HCT116 (cell line): ENCODE measurements around the gene DSPP. TPM values are rescaled to one million over a fixed set of nuclear protein-coding genes. Genes with fewer than 3 reads are reported as not detected.

Source experiments
- ATAC-seq: fragments of 200-7000 bp; cut with Tn5 transposase; 2 replicates; pipeline ENCODE4 v1.9.1; 2020; ENCODE audit warnings: mild to moderate bottlenecking, moderate library complexity
- BruUV-seq: library from RNA; stranded (reverse); fragments of 400-500 nt; replicated peaks from 2 replicates; lab custom pipeline; 2021; lab: Mats Ljungman, UMichigan
- CTCF ChIA-PET: fragments of 300-600 bp; sonication (Branson Sonifier 250); formaldehyde crosslinking; loops from one replicate; lab custom pipeline; 2021; ENCODE audit warnings: antibody characterized with exemption; lab: Charles Lee
- POLR2A ChIA-PET: fragments of 300-600, 350-600 bp; sonication (Branson Sonifier 250); formaldehyde crosslinking; loops from one replicate; lab custom pipeline; 2021; ENCODE audit warnings: antibody characterized with exemption; lab: Charles Lee
- RAD21 ChIA-PET, 2 experiments: fragments of 300-600 bp; sonication (Branson Sonifier 250); formaldehyde crosslinking; loops; one replicate each; lab custom pipeline; 2023; ENCODE audit warnings: low total read pairs in 2 of 2; ENCODE audit not compliant: uncharacterized antibody in 2 of 2, unreplicated experiment in 2 of 2, low non-redundant PET in 1 of 2; lab: Charles Lee
- DNase-seq: peaks from one replicate; pipeline ENCODE4 v3.0.0-alpha.2; 2010; ENCODE audit warnings: low read depth, low spot score
- H2AFZ ChIP-seq: fragments of 200-600 bp; shearing (Covaris generic), sonication (generic); 2 replicates; pipeline ENCODE4 v1.6.1; 2017; ENCODE audit warnings: low read depth, mixed run types, mixed read lengths, antibody characterized with exemption, low read length; ENCODE audit not compliant: poor library complexity, severe bottlenecking
- H3K27ac ChIP-seq: 2 replicates; pipeline ENCODE4 v1.5.1; 2012; ENCODE audit warnings: low read depth, low read length
- H3K27me3 ChIP-seq: fragments of 200-600 bp; sonication (generic); 2 replicates; pipeline ENCODE4 v1.6.1; 2016; ENCODE audit warnings: mixed run types, low read length, mixed read lengths; ENCODE audit not compliant: insufficient read depth
- H3K36me3 ChIP-seq, 2 experiments: fragments of 200-500 bp in 1 of 2; fragments of 200-600 bp in 1 of 2; sonication (Bioruptor generic) in 1 of 2; sonication (generic) in 1 of 2; 2 replicates each; pipeline versions ENCODE4 v1.5.1 to v1.6.1; 2014 to 2016; ENCODE audit warnings: low read length in 2 of 2, inconsistent platforms in 1 of 2, mixed read lengths in 1 of 2, mixed run types in 1 of 2; ENCODE audit not compliant: insufficient read depth in 2 of 2, control insufficient read depth in 1 of 2
- H3K4me1 ChIP-seq, 2 experiments: fragments of 200-600 bp in 1 of 2; sonication (generic) in 1 of 2; 2 replicates each; pipeline versions ENCODE4 v1.5.1 to v1.6.1; 2012 to 2017; ENCODE audit warnings: low read length in 2 of 2, inconsistent platforms in 1 of 2, mild to moderate bottlenecking in 1 of 2, mixed read lengths in 1 of 2, mixed run types in 1 of 2, moderate library complexity in 1 of 2; ENCODE audit not compliant: insufficient read depth in 2 of 2, control insufficient read depth in 1 of 2
- H3K4me2 ChIP-seq: fragments of 200-600 bp; sonication (generic); 2 replicates; pipeline ENCODE4 v1.6.1; 2017; ENCODE audit warnings: mixed run types, low read length, mixed read lengths
- H3K4me3 ChIP-seq, 2 experiments: fragments of 200-600 bp in 1 of 2; sonication (generic) in 1 of 2; replicated peaks in 1 of 2; 2 replicates each; pipeline ENCODE4 v1.5.1; 2011 to 2016; ENCODE audit warnings: low read length in 2 of 2, control low read depth in 1 of 2, low read depth in 1 of 2, mild to moderate bottlenecking in 1 of 2, mixed read lengths in 1 of 2, mixed run types in 1 of 2
- H3K79me2 ChIP-seq: fragments of 200-600 bp; sonication (generic); 2 replicates; pipeline ENCODE4 v1.6.1; 2017; ENCODE audit warnings: mild to moderate bottlenecking, mixed run types, low read length, moderate library complexity, mixed read lengths; ENCODE audit not compliant: insufficient read depth
- H3K9ac ChIP-seq: fragments of 200-600 bp; sonication (generic); 2 replicates; pipeline ENCODE4 v1.6.1; 2016; ENCODE audit warnings: low read length, mixed read lengths
- H3K9me2 ChIP-seq: fragments of 200-600 bp; sonication (generic), shearing (Covaris generic); 2 replicates; pipeline ENCODE4 v1.6.1; 2017; ENCODE audit warnings: mixed run types, mild to moderate bottlenecking, moderate library complexity; ENCODE audit not compliant: insufficient read depth
- H3K9me3 ChIP-seq, 2 experiments: fragments of 200-500 bp in 1 of 2; fragments of 200-600 bp in 1 of 2; sonication (Bioruptor generic) in 1 of 2; sonication (generic) in 1 of 2; 2 replicates each; pipeline ENCODE4 v1.6.1; 2014 to 2017; ENCODE audit warnings: low read length in 2 of 2, mixed read lengths in 2 of 2, inconsistent platforms in 1 of 2, low read depth in 1 of 2, mild to moderate bottlenecking in 1 of 2, mixed run types in 1 of 2, moderate library complexity in 1 of 2; ENCODE audit not compliant: control insufficient read depth in 1 of 2, insufficient read depth in 1 of 2
- H4K20me1 ChIP-seq: fragments of 200-600 bp; sonication (generic), shearing (Covaris generic); 2 replicates; pipeline ENCODE4 v1.6.1; 2017; ENCODE audit warnings: mixed run types, mild to moderate bottlenecking, moderate library complexity; ENCODE audit not compliant: insufficient read depth
- CBX3 ChIP-seq: IDR thresholded peaks from 2 replicates; pipeline ENCODE4 v1.6.1; 2012; ENCODE audit warnings: low read depth
- CEBPB ChIP-seq: IDR thresholded peaks from 2 replicates; pipeline ENCODE4 v1.6.1; 2012; ENCODE audit warnings: low read depth
- EGR1 ChIP-seq: IDR thresholded peaks from 2 replicates; pipeline ENCODE4 v1.6.1; 2012; ENCODE audit warnings: low read depth
- ELF1 ChIP-seq: IDR thresholded peaks from 2 replicates; pipeline ENCODE4 v1.6.1; 2012; ENCODE audit warnings: low read depth, borderline replicate concordance
- EZH2 ChIP-seq: fragments of 200-600 bp; sonication (generic); IDR thresholded peaks from 2 replicates; pipeline ENCODE4 v1.6.1; 2017; ENCODE audit warnings: antibody characterized with exemption, mixed run types
- EZH2phosphoT487 ChIP-seq: fragments of 200-600 bp; IDR thresholded peaks from 2 replicates; pipeline ENCODE4 v1.6.1; 2018; ENCODE audit warnings: antibody characterized with exemption, borderline replicate concordance
- JUND ChIP-seq: IDR thresholded peaks from 2 replicates; pipeline ENCODE4 v1.6.1; 2012
- POLR2A ChIP-seq: IDR thresholded peaks from 2 replicates; pipeline ENCODE4 v1.7.0; 2011; ENCODE audit warnings: borderline replicate concordance; ENCODE audit not compliant: insufficient read depth, insufficient read length; ENCODE audit errors: extremely low read depth
- POLR2AphosphoS5 ChIP-seq: IDR thresholded peaks from 2 replicates; pipeline ENCODE4 v1.6.1; 2011; ENCODE audit warnings: mild to moderate bottlenecking, low read depth, low read length, moderate library complexity
- RAD21 ChIP-seq: IDR thresholded peaks from 2 replicates; pipeline ENCODE4 v1.6.1; 2012; ENCODE audit warnings: low read depth, mild to moderate bottlenecking
- SIN3A ChIP-seq: IDR thresholded peaks from 2 replicates; pipeline ENCODE4 v1.6.1; 2012; ENCODE audit warnings: low read depth
- SP1 ChIP-seq: IDR thresholded peaks from 2 replicates; pipeline ENCODE4 v1.6.1; 2012; ENCODE audit warnings: low read depth
- SRF ChIP-seq: IDR thresholded peaks from 2 replicates; pipeline ENCODE4 v1.6.1; 2012; ENCODE audit warnings: low read depth
- TCF7L2 ChIP-seq: IDR thresholded peaks from 2 replicates; pipeline ENCODE4 v1.7.0; 2011; ENCODE audit warnings: borderline replicate concordance, inconsistent platforms; ENCODE audit not compliant: insufficient read depth, insufficient read length; ENCODE audit errors: extremely low read depth
- YY1 ChIP-seq: IDR thresholded peaks from 2 replicates; pipeline ENCODE4 v1.6.1; 2011; ENCODE audit warnings: low read length, low read depth, moderate library complexity, mild to moderate bottlenecking; ENCODE audit not compliant: insufficient replicate concordance; ENCODE audit errors: extremely low read depth
- ZFX ChIP-seq: fragments of 450-650 bp; IDR thresholded peaks from 2 replicates; pipeline ENCODE4 v1.6.1; 2017
- ZNF274 ChIP-seq: fragments of 200-500 bp; sonication (Bioruptor generic); IDR thresholded peaks from 2 replicates; pipeline ENCODE4 v1.6.1; 2014; ENCODE audit warnings: mild to moderate bottlenecking, low read depth, low read length, inconsistent platforms
- intact Hi-C: fragments of 100-400 bp; cut with micrococcal nuclease; formaldehyde crosslinking; loops from 2 replicates; pipeline ENCODE4 v1.10.0; 2022
- total RNA-seq: library from RNA; stranded (reverse); gene quantifications from one replicate; pipeline ENCODE4 v1.2.1, GENCODE V29; 2021; ENCODE audit not compliant: unreplicated experiment
- TF ChIP-seq, protein P1 (sequence below): IDR thresholded peaks from 2 replicates; pipeline ENCODE4 v1.6.1; 2012
- TF ChIP-seq, protein P2 (sequence below): IDR thresholded peaks from 2 replicates; pipeline ENCODE4 v1.6.1; 2011; ENCODE audit warnings: mild to moderate bottlenecking, low read length, moderate library complexity; ENCODE audit not compliant: insufficient replicate concordance; ENCODE audit errors: extremely low read depth
- TF ChIP-seq, protein P3 (sequence below): IDR thresholded peaks from 2 replicates; pipeline ENCODE4 v1.6.1; 2012

DSPP gene
- total RNA-seq, 1 experiment from 2014 or later: not detected

DNA sequence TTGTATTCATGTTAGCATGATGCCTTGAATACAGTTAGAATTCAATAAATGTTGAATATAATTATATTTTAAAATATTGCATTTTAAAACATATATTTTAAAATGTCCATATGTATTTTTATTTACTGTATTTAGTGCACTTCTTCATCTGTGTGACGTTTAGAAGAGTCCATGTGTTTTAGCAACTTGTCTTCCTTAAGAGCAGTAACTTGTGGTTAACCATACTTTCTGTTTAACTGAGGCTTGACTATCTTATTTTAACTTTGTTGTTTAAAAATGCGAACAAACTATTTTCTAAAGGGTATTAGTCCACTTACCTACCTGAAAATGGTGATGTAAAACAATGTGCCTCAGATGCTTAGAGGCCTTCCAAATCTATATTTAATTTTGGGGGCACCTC is 42.6 kb downstream of the DSPP start:
- H3K79me2 ChIP-seq: no peaks in the 10 kb centered on the region
- no TSS peak for BruUV-seq
- no peak overlapping the region for H3K27ac ChIP-seq
- ChIA-PET CTCF (interaction anchor here (1.2 kb wide), 1 partner anchor 107 kb away, joined by 3 read pairs; no protein-coding TSS in a partner anchor), RAD21 (no interaction called here), POLR2A (no interaction called here)
- no peak overlapping the region for H2AFZ ChIP-seq
- TF ChIP-seq POLR2A (no peak), EGR1 (no peak), SRF (no peak), EZH2 (no peak), ZNF274 (no peak), JUND (no peak), POLR2AphosphoS5 (no peak), SP1 (no peak)
- TF ChIP-seq, protein P1, sequence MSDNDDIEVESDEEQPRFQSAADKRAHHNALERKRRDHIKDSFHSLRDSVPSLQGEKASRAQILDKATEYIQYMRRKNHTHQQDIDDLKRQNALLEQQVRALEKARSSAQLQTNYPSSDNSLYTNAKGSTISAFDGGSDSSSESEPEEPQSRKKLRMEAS: no peak
- no peaks in the 10 kb centered on the region for H4K20me1 ChIP-seq
- no peaks in the 10 kb centered on the region for H3K9me3 ChIP-seq
- H3K27me3 ChIP-seq: no peaks in the 10 kb centered on the region
- H3K9me2 ChIP-seq: 0 out of 2 replicates have a peak, but pooled peaks cover 4% of the 10 kb centered on the region
- ATAC-seq (no peak), DNase-seq (no peak)
- no peak overlapping the region for H3K4me3 ChIP-seq
- intact Hi-C loops: no loop called here
- H3K9ac ChIP-seq: no peak overlapping the region
- H3K4me1 ChIP-seq: no peaks in the 10 kb centered on the region
- H3K4me2 ChIP-seq: no peak overlapping the region
- H3K36me3 ChIP-seq: no peaks in the 10 kb centered on the region

DNA sequence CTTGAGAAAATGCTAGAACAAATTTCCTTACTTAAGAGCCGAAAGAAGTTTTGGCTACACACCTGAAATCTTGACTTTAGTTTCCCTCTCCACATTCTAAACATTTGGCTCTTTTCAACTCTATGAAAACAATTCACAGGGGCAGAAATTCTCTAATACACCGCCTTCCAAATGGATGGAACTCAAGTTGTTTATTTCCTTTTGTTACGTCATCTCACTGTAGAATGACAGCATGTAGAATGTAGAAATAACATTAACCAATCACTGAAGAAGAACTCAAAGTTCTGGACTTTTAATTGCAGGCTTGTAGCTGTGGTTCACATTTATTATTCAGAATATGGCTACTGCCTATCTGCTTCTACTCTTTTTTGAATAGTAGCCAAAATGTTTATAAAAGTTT is 43.6 kb downstream of the DSPP start:
- ChIA-PET RAD21 (no interaction called here), CTCF (no interaction called here), POLR2A (no interaction called here)
- Histone ChIP-seq H3K9ac (no peak overlapping the region), H3K79me2 (no peaks in the 10 kb centered on the region), H3K36me3 (no peaks in the 10 kb centered on the region), H3K27me3 (no peaks in the 10 kb centered on the region), H3K4me1 (peaks cover 0 to under 1% of the 10 kb centered on the region in 2 experiments; a peak in 2 of 4 replicates), H2AFZ (peak overlapping the region; percentile 44), H3K4me3 (no peak overlapping the region), H3K9me3 (no peaks in the 10 kb centered on the region), H3K4me2 (no peak overlapping the region), H3K9me2 (0 out of 2 replicates have a peak, but pooled peaks cover 2% of the 10 kb centered on the region), H3K27ac (no peak overlapping the region), H4K20me1 (no peaks in the 10 kb centered on the region)
- ATAC-seq (no peak), DNase-seq (no peak)
- intact Hi-C loops: loop anchor here (2.0 kb wide), 1 partner anchor 65 kb away; no protein-coding TSS in a partner anchor
- BruUV-seq: no TSS peak
- TF ChIP-seq SRF (no peak), EGR1 (no peak), ZFX (no peak), CBX3 (no peak), EZH2 (no peak), POLR2A (no peak), SIN3A (no peak), ELF1 (no peak), ZNF274 (no peak), SP1 (no peak), YY1 (no peak), EZH2phosphoT487 (no peak), RAD21 (no peak), CEBPB (no peak), TCF7L2 (no peak)
- TF ChIP-seq, protein P2, sequence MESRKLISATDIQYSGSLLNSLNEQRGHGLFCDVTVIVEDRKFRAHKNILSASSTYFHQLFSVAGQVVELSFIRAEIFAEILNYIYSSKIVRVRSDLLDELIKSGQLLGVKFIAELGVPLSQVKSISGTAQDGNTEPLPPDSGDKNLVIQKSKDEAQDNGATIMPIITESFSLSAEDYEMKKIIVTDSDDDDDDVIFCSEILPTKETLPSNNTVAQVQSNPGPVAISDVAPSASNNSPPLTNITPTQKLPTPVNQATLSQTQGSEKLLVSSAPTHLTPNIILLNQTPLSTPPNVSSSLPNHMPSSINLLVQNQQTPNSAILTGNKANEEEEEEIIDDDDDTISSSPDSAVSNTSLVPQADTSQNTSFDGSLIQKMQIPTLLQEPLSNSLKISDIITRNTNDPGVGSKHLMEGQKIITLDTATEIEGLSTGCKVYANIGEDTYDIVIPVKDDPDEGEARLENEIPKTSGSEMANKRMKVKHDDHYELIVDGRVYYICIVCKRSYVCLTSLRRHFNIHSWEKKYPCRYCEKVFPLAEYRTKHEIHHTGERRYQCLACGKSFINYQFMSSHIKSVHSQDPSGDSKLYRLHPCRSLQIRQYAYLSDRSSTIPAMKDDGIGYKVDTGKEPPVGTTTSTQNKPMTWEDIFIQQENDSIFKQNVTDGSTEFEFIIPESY: no peak
- TF ChIP-seq, protein P1: no peak
- TF ChIP-seq, protein P3, sequence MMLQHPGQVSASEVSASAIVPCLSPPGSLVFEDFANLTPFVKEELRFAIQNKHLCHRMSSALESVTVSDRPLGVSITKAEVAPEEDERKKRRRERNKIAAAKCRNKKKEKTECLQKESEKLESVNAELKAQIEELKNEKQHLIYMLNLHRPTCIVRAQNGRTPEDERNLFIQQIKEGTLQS: no peak
